IMR-90 (cell line): ENCODE results near the gene HAUS3. TPM values are rescaled to one million over a fixed set of nuclear protein-coding genes. Genes with fewer than 3 reads are reported as not detected.

Experiments used
- ATAC-seq: fragments of 200-7000 bp; cut with Tn5 transposase; 2 replicates; pipeline ENCODE4 v1.9.1; 2020; ENCODE audit warnings: low read depth, mild to moderate bottlenecking, moderate library complexity
- BruUV-seq: library from RNA; stranded (reverse); fragments of 400-500 nt; replicated peaks from 2 replicates; lab custom pipeline; 2021; lab: Mats Ljungman, UMichigan
- CTCF ChIA-PET: fragments of 300-600 bp; formaldehyde crosslinking; extraction: SDS; loops from one replicate; lab custom pipeline; 2021; ENCODE audit warnings: antibody characterized with exemption; lab: Yijun Ruan, JAX
- POLR2A ChIA-PET: fragments of 300-600 bp; sonication (Branson Sonifier 250); formaldehyde crosslinking; loops from one replicate; lab custom pipeline; 2022; ENCODE audit warnings: antibody characterized with exemption; ENCODE audit not compliant: unreplicated experiment; lab: Charles Lee
- DNase-seq: peaks from one replicate; pipeline ENCODE4 v3.0.0; 2013
- H2AFZ ChIP-seq: replicated peaks from 2 replicates; pipeline ENCODE3; 2013; ENCODE audit warnings: low read length, mild to moderate bottlenecking; ENCODE audit not compliant: poor library complexity
- H2AK5ac ChIP-seq: 2 replicates; pipeline ENCODE4 v1.6.1; 2013; ENCODE audit warnings: low read depth, low read length, inconsistent platforms
- H2AK9ac ChIP-seq: replicated peaks from 2 replicates; pipeline ENCODE3; 2013; ENCODE audit warnings: mild to moderate bottlenecking, low read depth, low read length, moderate library complexity; ENCODE audit not compliant: poor library complexity
- H2BK120ac ChIP-seq: 2 replicates; pipeline ENCODE4 v1.6.1; 2013; ENCODE audit warnings: low read depth, low read length, inconsistent platforms
- H2BK15ac ChIP-seq: 3 replicates; pipeline ENCODE4 v1.6.1; 2013; ENCODE audit warnings: low read depth, low read length, inconsistent platforms
- H2BK20ac ChIP-seq: 2 replicates; pipeline ENCODE4 v1.6.1; 2013; ENCODE audit warnings: low read depth, mild to moderate bottlenecking, inconsistent platforms, low read length, moderate library complexity
- H2BK5ac ChIP-seq: 2 replicates; pipeline ENCODE4 v1.6.1; 2013; ENCODE audit warnings: mild to moderate bottlenecking, low read depth, low read length, inconsistent platforms; ENCODE audit not compliant: poor library complexity, severe bottlenecking
- H3K14ac ChIP-seq: replicated peaks from 2 replicates; pipeline ENCODE4 v1.6.1; 2013; ENCODE audit warnings: low read depth, low read length, inconsistent platforms
- H3K18ac ChIP-seq: 2 replicates; pipeline ENCODE4 v1.6.1; 2013; ENCODE audit warnings: low read depth, low read length, control low read depth
- H3K23ac ChIP-seq: 2 replicates; pipeline ENCODE4 v1.6.1; 2013; ENCODE audit warnings: low read depth, low read length, inconsistent platforms
- H3K27ac ChIP-seq: 2 replicates; pipeline ENCODE4 v1.5.1; 2013; ENCODE audit warnings: mild to moderate bottlenecking, control low read depth, low read length; ENCODE audit not compliant: insufficient read depth
- H3K27me3 ChIP-seq: 2 replicates; pipeline ENCODE4 v1.6.1; 2013; ENCODE audit warnings: low read length; ENCODE audit not compliant: control insufficient read depth, insufficient read depth
- H3K36me3 ChIP-seq: 2 replicates; pipeline ENCODE4 v1.6.1; 2013; ENCODE audit warnings: low read length, mixed read lengths; ENCODE audit not compliant: control insufficient read depth, insufficient read depth
- H3K4ac ChIP-seq: 2 replicates; pipeline ENCODE4 v1.6.1; 2013; ENCODE audit warnings: low read depth, low read length, inconsistent platforms
- H3K4me1 ChIP-seq: 2 replicates; pipeline ENCODE4 v1.6.1; 2013; ENCODE audit warnings: low read length, mixed read lengths; ENCODE audit not compliant: control insufficient read depth, insufficient read depth
- H3K4me2 ChIP-seq: 2 replicates; pipeline ENCODE4 v1.6.1; 2013; ENCODE audit warnings: low read depth, mild to moderate bottlenecking, control low read depth, low read length, moderate library complexity
- H3K4me3 ChIP-seq: 2 replicates; pipeline ENCODE4 v1.5.1; 2013; ENCODE audit warnings: low read depth, mild to moderate bottlenecking, control low read depth, low read length, moderate library complexity; ENCODE audit not compliant: insufficient read depth
- H3K56ac ChIP-seq: 2 replicates; pipeline ENCODE4 v1.6.1; 2013; ENCODE audit warnings: low read length, inconsistent platforms; ENCODE audit not compliant: insufficient read depth; ENCODE audit errors: extremely low read depth
- H3K79me1 ChIP-seq, 2 experiments: 2 replicates each; pipeline ENCODE4 v1.6.1; 2013; ENCODE audit warnings: low read length in 2 of 2, inconsistent platforms in 1 of 2, low read depth in 1 of 2
- H3K9ac ChIP-seq: 2 replicates; pipeline ENCODE4 v1.6.1; 2013; ENCODE audit warnings: low read depth, low read length, control low read depth
- H3K9me1 ChIP-seq: 2 replicates; pipeline ENCODE4 v1.6.1; 2013; ENCODE audit warnings: low read length, inconsistent platforms; ENCODE audit not compliant: insufficient read depth
- H3K9me3 ChIP-seq: 2 replicates; pipeline ENCODE4 v1.6.1; 2013; ENCODE audit warnings: low read length; ENCODE audit not compliant: control insufficient read depth, insufficient read depth
- H4K20me1 ChIP-seq: 2 replicates; pipeline ENCODE4 v1.6.1; 2013; ENCODE audit warnings: low read length, inconsistent platforms; ENCODE audit not compliant: insufficient read depth
- H4K5ac ChIP-seq: 2 replicates; pipeline ENCODE4 v1.6.1; 2013; ENCODE audit warnings: mild to moderate bottlenecking, low read depth, low read length, control low read depth
- H4K8ac ChIP-seq, 2 experiments: 2 replicates each; pipeline ENCODE4 v1.6.1; 2013; ENCODE audit warnings: low read depth in 2 of 2, low read length in 2 of 2, control low read depth in 1 of 2, inconsistent platforms in 1 of 2
- H4K91ac ChIP-seq: 2 replicates; pipeline ENCODE4 v1.6.1; 2013; ENCODE audit warnings: low read depth, low read length, inconsistent platforms; ENCODE audit not compliant: insufficient read depth
- BHLHE40 ChIP-seq: fragments of 150-350 bp; IDR thresholded peaks from 2 replicates; pipeline ENCODE4 v1.6.1; 2016; ENCODE audit warnings: mild to moderate bottlenecking, low read depth, low read length
- CHD1 ChIP-seq: IDR thresholded peaks from 2 replicates; pipeline ENCODE4 v1.6.1; 2012; ENCODE audit warnings: low read depth, low read length, improper control_type of control experiment
- FOS ChIP-seq: fragments of 150-350 bp; IDR thresholded peaks from 2 replicates; pipeline ENCODE4 v1.6.1; 2016; ENCODE audit warnings: low read depth, low read length
- MAFK ChIP-seq: IDR thresholded peaks from 2 replicates; pipeline ENCODE4 v1.6.1; 2012; ENCODE audit warnings: low read depth, low read length, improper control_type of control experiment
- MAZ ChIP-seq: IDR thresholded peaks from 2 replicates; pipeline ENCODE4 v1.6.1; 2012; ENCODE audit warnings: low read depth, mild to moderate bottlenecking, low read length, improper control_type of control experiment, moderate library complexity, borderline replicate concordance
- MXI1 ChIP-seq: IDR thresholded peaks from 2 replicates; pipeline ENCODE4 v1.6.1; 2012; ENCODE audit warnings: low read depth, mild to moderate bottlenecking, low read length, moderate library complexity, borderline replicate concordance
- NFE2L2 ChIP-seq: fragments of 150-350 bp; IDR thresholded peaks from 2 replicates; pipeline ENCODE4 v1.6.1; 2016; ENCODE audit warnings: low read depth, mild to moderate bottlenecking, low read length
- POLR2A ChIP-seq: IDR thresholded peaks from 2 replicates; pipeline ENCODE4 v1.6.1; 2012; ENCODE audit warnings: mild to moderate bottlenecking, low read depth, low read length
- RAD21 ChIP-seq: IDR thresholded peaks from 2 replicates; pipeline ENCODE4 v1.6.1; 2012; ENCODE audit warnings: low read length, improper control_type of control experiment
- RCOR1 ChIP-seq: IDR thresholded peaks from 2 replicates; pipeline ENCODE4 v1.6.1; 2012; ENCODE audit warnings: mild to moderate bottlenecking, low read length, improper control_type of control experiment; ENCODE audit not compliant: insufficient replicate concordance
- RFX5 ChIP-seq: IDR thresholded peaks from 2 replicates; pipeline ENCODE4 v1.8.0; 2012; ENCODE audit warnings: low read depth, mild to moderate bottlenecking, low read length, moderate library complexity
- SMC3 ChIP-seq: fragments of 150-350 bp; IDR thresholded peaks from 2 replicates; pipeline ENCODE4 v1.6.1; 2016; ENCODE audit warnings: low read depth, mild to moderate bottlenecking, antibody characterized with exemption, low read length, moderate library complexity
- WGBS, 2 experiments: methylation state at CpG; one replicate each; pipeline versions ENCODE4 v1.1.5 to v1.1.7; 2013; ENCODE audit warnings: missing lambda C conversion rate in 2 of 2; ENCODE audit not compliant: insufficient read length in 1 of 2; ENCODE audit errors: extremely low coverage in 2 of 2; 5-methylcytosine and 5-hydroxymethylcytosine counted together
- dilution Hi-C: fragments of 300-500 bp; cut with HindIII; formaldehyde crosslinking; loops from one replicate; pipeline ENCODE4 v1.14.3; 2018; ENCODE audit warnings: low sequenced_read_pairs; ENCODE audit not compliant: unreplicated experiment
- in situ Hi-C: fragments of 300-500 bp; cut with MboI; formaldehyde crosslinking; loops from 3 replicates; pipeline ENCODE4 v1.14.3; 2019; ENCODE audit warnings: low sequenced_read_pairs, inconsistent platforms, mixed read lengths
- intact Hi-C: fragments of 100-400 bp; cut with micrococcal nuclease; formaldehyde crosslinking; loops from 2 replicates; pipeline ENCODE4 v1.10.0; 2022
- polyA plus RNA-seq, 3 experiments: library from polyadenylated mRNA; depleted of rRNA; stranded (reverse); fragments of >200 nt; gene quantifications; 2 replicates each; pipeline ENCODE4 v1.2.3, GENCODE V29; 2012; ENCODE audit warnings: low replicate concordance in 1 of 3
- total RNA-seq: library from RNA; depleted of rRNA; stranded (reverse); fragments of >200 nt; gene quantifications from 2 replicates; pipeline ENCODE4 v1.2.3, GENCODE V29; 2012
- TF ChIP-seq, protein P1 (sequence below): fragments of 150-350 bp; IDR thresholded peaks from 2 replicates; pipeline ENCODE4 v1.6.1; 2016; ENCODE audit warnings: low read depth, mild to moderate bottlenecking, low read length, moderate library complexity, borderline replicate concordance
- TF ChIP-seq, protein P2 (sequence below): conservative IDR thresholded peaks from 2 replicates; pipeline ENCODE4 v1.5.1; 2012; ENCODE audit warnings: mild to moderate bottlenecking, low read depth, low read length, improper control_type of control experiment
- TF ChIP-seq, protein P3 (sequence below): fragments of 150-350 bp; IDR thresholded peaks from 2 replicates; pipeline ENCODE4 v1.6.1; 2017; ENCODE audit warnings: mild to moderate bottlenecking, antibody characterized with exemption, low read length, low read depth

Gene HAUS3
- total and polyA plus RNA-seq, 2 of the 4 experiments (the other 2 are of a cell fraction), result 4.3 to 4.8 TPM

DNA sequence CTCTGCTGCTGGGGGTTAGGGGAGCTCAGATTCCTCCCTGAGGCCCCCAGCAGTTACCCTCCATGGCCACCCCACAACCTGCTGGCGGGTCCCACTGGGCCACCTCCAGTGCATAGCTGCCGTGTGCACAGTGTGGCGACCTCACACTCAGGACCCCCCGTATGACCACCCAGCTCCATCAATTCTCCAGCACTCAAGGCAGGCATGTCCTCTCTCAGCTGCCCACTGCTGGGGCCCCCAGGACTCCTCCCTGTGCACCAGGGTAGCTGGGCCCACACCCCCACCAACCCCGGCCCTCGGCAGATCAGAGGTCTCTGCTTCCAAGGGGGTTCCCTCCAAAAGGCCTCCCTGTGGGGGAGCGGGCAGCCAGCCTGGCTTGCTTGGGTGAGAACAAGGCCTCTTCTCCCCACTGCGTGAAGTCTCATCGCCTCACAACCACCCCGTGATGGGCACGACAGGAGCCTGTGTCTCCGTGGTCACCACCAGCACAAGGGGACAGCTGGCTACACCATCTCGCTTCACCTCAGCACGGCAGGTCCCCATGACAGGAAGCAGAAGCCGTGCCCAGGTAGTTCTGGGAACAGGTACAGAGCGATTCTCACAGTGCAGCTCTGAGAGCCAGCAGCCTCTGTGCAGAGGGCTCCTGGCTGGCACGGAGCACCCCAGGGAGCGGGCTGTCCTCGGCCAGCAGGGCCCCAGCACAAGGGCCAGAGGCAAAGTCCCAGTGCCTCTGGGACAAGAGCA, 4.6 kb upstream of the HAUS3 start:
- CTCF ChIA-PET, result no interaction called here

More for the DNA sequence above, 4.6 kb upstream of the HAUS3 start:
- Histone ChIP-seq H4K91ac (no peak overlapping the region), H3K4me2 (no peak overlapping the region), H2BK120ac (no peak overlapping the region), H2BK5ac (no peak overlapping the region), H3K4me3 (no peak overlapping the region), H3K14ac (no peak overlapping the region), H2AFZ (no peak overlapping the region), H3K79me1 (0 out of 4 replicates have a peak, but pooled peaks cover 0 to 1% of the 10 kb centered on the region in 2 experiments), H3K27ac (no peak overlapping the region), H3K36me3 (peaks cover 32% of the 10 kb centered on the region; the same call in 1 of the 2 replicates), H3K9ac (no peak overlapping the region), H4K5ac (no peak overlapping the region), H2AK9ac (no peak overlapping the region), H2BK15ac (no peak overlapping the region), H2AK5ac (no peak overlapping the region), H3K23ac (no peak overlapping the region), H3K4ac (no peak overlapping the region), H3K4me1 (peaks cover 3% of the 10 kb centered on the region; the same call in 1 of the 2 replicates), H3K56ac (no peak overlapping the region), H2BK20ac (no peak overlapping the region), H3K18ac (no peak overlapping the region), H3K27me3 (no peaks in the 10 kb centered on the region), H4K8ac (no peak overlapping the region), H3K9me1 (0 out of 2 replicates have a peak, but pooled peaks cover 3% of the 10 kb centered on the region), H3K9me3 (no peaks in the 10 kb centered on the region), H4K20me1 (peaks cover 6% of the 10 kb centered on the region; the same call in 1 of the 2 replicates)
- ATAC-seq, result no peak
- WGBS, 2 experiments, result 89% methylated on average over 9 of the region's 19 CpGs; no CpG with 5 or more reads in 1 of the 2 experiments
- POLR2A ChIA-PET, result no interaction called here
- no peak for DNase-seq
- no TSS peak for BruUV-seq
- intact Hi-C loops (no loop called here), in situ Hi-C loops (no loop called here), dilution Hi-C loops (no loop called here)
- no peak for TF ChIP-seq RCOR1
- TF ChIP-seq RAD21, result no peak
- TF ChIP-seq, protein P1, sequence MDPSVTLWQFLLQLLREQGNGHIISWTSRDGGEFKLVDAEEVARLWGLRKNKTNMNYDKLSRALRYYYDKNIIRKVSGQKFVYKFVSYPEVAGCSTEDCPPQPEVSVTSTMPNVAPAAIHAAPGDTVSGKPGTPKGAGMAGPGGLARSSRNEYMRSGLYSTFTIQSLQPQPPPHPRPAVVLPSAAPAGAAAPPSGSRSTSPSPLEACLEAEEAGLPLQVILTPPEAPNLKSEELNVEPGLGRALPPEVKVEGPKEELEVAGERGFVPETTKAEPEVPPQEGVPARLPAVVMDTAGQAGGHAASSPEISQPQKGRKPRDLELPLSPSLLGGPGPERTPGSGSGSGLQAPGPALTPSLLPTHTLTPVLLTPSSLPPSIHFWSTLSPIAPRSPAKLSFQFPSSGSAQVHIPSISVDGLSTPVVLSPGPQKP, result no peak
- TF ChIP-seq, protein P2, sequence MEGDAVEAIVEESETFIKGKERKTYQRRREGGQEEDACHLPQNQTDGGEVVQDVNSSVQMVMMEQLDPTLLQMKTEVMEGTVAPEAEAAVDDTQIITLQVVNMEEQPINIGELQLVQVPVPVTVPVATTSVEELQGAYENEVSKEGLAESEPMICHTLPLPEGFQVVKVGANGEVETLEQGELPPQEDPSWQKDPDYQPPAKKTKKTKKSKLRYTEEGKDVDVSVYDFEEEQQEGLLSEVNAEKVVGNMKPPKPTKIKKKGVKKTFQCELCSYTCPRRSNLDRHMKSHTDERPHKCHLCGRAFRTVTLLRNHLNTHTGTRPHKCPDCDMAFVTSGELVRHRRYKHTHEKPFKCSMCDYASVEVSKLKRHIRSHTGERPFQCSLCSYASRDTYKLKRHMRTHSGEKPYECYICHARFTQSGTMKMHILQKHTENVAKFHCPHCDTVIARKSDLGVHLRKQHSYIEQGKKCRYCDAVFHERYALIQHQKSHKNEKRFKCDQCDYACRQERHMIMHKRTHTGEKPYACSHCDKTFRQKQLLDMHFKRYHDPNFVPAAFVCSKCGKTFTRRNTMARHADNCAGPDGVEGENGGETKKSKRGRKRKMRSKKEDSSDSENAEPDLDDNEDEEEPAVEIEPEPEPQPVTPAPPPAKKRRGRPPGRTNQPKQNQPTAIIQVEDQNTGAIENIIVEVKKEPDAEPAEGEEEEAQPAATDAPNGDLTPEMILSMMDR, result no peak
- TF ChIP-seq SMC3, result no peak
- no peak for TF ChIP-seq NFE2L2
- TF ChIP-seq BHLHE40, result no peak
- no peak for TF ChIP-seq MAZ
- no peak for TF ChIP-seq MAFK
- TF ChIP-seq FOS, result no peak
- TF ChIP-seq, protein P3, sequence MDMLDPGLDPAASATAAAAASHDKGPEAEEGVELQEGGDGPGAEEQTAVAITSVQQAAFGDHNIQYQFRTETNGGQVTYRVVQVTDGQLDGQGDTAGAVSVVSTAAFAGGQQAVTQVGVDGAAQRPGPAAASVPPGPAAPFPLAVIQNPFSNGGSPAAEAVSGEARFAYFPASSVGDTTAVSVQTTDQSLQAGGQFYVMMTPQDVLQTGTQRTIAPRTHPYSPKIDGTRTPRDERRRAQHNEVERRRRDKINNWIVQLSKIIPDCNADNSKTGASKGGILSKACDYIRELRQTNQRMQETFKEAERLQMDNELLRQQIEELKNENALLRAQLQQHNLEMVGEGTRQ, result no peak
- no peak for TF ChIP-seq RFX5
- no peak for TF ChIP-seq POLR2A
- no peak for TF ChIP-seq CHD1
- no peak for TF ChIP-seq MXI1
